ENCODE measurements around the gene CRISPLD2. TPM values are rescaled to one million over a fixed set of nuclear protein-coding genes. Genes with fewer than 3 reads are reported as not detected.

The CRISPLD2 gene
- total RNA-seq, 1 experiment from 2014 or later = 0.28 TPM

DNA sequence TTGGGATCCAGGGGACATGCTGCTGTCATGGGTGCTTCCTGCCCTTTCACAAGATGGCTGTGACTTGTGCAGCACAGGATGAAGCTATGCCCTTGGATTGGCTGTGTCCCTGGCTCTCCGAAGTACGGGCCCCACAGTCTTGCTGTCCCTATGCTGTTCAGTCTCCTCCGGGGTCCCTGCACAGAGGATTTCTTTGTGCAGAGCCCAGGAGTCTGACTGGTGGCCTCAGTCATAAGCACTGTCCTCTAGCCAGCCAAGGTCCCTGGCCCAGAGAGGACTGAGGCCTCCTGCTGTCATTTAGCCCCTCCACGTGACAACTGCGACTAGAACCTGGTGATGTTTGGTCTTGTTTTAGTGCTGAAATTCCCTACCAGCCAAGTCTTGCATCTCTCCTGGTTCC lies 42.4 kb upstream of the CRISPLD2 start:
- DNase-seq (ENCODE audit: unreplicated experiment) = no peak
- ChIA-PET POLR2A (no interaction called here), CTCF (interaction anchor here (4.3 kb wide), 1 partner anchor 193 kb away, joined by 14 read pairs; no protein-coding TSS in a partner anchor)
- BruUV-seq (replicated peaks) = no TSS peak
- no peaks in the 10 kb centered on the region for H3K27me3 Mint-ChIP-seq (ENCODE audit: insufficient read depth, unreplicated experiment)
- H3K9me3 Mint-ChIP-seq (ENCODE audit: unreplicated experiment) = no peaks in the 10 kb centered on the region
- TF ChIP-seq, protein P1, sequence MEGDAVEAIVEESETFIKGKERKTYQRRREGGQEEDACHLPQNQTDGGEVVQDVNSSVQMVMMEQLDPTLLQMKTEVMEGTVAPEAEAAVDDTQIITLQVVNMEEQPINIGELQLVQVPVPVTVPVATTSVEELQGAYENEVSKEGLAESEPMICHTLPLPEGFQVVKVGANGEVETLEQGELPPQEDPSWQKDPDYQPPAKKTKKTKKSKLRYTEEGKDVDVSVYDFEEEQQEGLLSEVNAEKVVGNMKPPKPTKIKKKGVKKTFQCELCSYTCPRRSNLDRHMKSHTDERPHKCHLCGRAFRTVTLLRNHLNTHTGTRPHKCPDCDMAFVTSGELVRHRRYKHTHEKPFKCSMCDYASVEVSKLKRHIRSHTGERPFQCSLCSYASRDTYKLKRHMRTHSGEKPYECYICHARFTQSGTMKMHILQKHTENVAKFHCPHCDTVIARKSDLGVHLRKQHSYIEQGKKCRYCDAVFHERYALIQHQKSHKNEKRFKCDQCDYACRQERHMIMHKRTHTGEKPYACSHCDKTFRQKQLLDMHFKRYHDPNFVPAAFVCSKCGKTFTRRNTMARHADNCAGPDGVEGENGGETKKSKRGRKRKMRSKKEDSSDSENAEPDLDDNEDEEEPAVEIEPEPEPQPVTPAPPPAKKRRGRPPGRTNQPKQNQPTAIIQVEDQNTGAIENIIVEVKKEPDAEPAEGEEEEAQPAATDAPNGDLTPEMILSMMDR (IDR thresholded peaks at IDR 0.05; ENCODE audit: unreplicated experiment) = no peak
- peaks cover 75% of the 10 kb centered on the region for H3K36me3 Mint-ChIP-seq (ENCODE audit: insufficient read depth, unreplicated experiment)
- no peak overlapping the region for H3K4me3 Mint-ChIP-seq (ENCODE audit: unreplicated experiment)
- H3K4me1 Mint-ChIP-seq (ENCODE audit: insufficient read depth, unreplicated experiment) = peaks cover 8% of the 10 kb centered on the region
- H3K27ac Mint-ChIP-seq (ENCODE audit: low read depth, unreplicated experiment) = no peak overlapping the region
- intact Hi-C loops (cut with micrococcal nuclease) = no loop called here

DNA sequence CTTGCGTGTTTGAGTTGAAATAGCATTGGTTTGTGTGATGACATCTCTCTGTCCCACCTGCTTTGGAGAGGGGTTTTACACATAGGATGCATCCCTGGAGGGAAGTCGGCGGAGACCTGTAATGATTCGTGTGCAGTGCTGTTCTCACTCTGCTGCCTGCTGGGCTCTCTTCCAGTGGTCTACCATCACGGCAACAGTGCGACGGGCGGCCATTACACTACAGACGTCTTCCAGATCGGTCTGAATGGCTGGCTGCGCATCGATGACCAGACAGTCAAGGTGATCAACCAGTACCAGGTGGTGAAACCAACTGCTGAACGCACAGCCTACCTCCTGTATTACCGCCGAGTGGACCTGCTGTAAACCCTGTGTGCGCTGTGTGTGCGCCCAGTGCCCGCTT lies 41.1 kb upstream of the CRISPLD2 start:
- no peaks in the 10 kb centered on the region for H3K9me3 Mint-ChIP-seq (ENCODE audit: unreplicated experiment)
- POLR2A ChIA-PET = no interaction called here
- DNase-seq (ENCODE audit: unreplicated experiment) = no peak
- peaks cover 8% of the 10 kb centered on the region for H3K4me1 Mint-ChIP-seq (ENCODE audit: insufficient read depth, unreplicated experiment)
- H3K27me3 Mint-ChIP-seq (ENCODE audit: insufficient read depth, unreplicated experiment) = no peaks in the 10 kb centered on the region
- H3K36me3 Mint-ChIP-seq (ENCODE audit: insufficient read depth, unreplicated experiment) = peaks cover 67% of the 10 kb centered on the region
- CTCF ChIA-PET = no interaction called here
- BruUV-seq (replicated peaks) = no TSS peak
- TF ChIP-seq, protein P1 (IDR thresholded peaks at IDR 0.05; ENCODE audit: unreplicated experiment) = no peak
- no peak overlapping the region for H3K27ac Mint-ChIP-seq (ENCODE audit: low read depth, unreplicated experiment)
- no peak overlapping the region for H3K4me3 Mint-ChIP-seq (ENCODE audit: unreplicated experiment)
- intact Hi-C loops (cut with micrococcal nuclease) = no loop called here

DNA sequence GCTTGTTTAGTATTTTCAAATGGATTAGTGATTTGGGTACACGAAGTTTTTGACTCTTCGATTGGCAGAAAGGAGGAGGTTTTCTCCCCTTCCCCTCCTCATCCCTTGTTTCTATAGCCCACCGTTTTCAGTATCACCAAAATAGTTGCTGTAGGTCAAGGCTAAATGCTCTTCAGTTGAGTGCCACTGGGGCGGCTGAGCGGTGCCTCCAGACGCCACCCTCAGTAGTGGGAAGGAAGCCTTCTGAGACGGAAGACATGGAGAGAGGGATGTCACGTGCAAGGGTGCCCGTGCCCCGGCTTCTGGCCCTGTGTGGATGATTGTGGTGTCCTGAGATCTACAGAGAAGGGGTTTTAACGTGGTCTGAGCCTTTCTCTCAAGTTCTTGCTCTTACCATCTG lies 39.7 kb upstream of the CRISPLD2 start:
- H3K36me3 Mint-ChIP-seq (ENCODE audit: insufficient read depth, unreplicated experiment) = peaks cover 56% of the 10 kb centered on the region
- peaks cover 4% of the 10 kb centered on the region for H3K4me1 Mint-ChIP-seq (ENCODE audit: insufficient read depth, unreplicated experiment)
- no peak overlapping the region for H3K4me3 Mint-ChIP-seq (ENCODE audit: unreplicated experiment)
- no peaks in the 10 kb centered on the region for H3K27me3 Mint-ChIP-seq (ENCODE audit: insufficient read depth, unreplicated experiment)
- intact Hi-C loops (cut with micrococcal nuclease) = no loop called here
- ChIA-PET CTCF (interaction anchor here (0.6 to 1.9 kb wide), 3 partner anchors 15 to 320 kb away, joined by 3 to 10 read pairs (median 3); no protein-coding TSS in a partner anchor), POLR2A (interaction anchor here (0.7 to 0.8 kb wide), 2 partner anchors 9 to 94 kb away, joined by 3 read pairs; no protein-coding TSS in a partner anchor)
- BruUV-seq (replicated peaks) = no TSS peak
- DNase-seq (ENCODE audit: unreplicated experiment) = no peak
- no peaks in the 10 kb centered on the region for H3K9me3 Mint-ChIP-seq (ENCODE audit: unreplicated experiment)
- H3K27ac Mint-ChIP-seq (ENCODE audit: low read depth, unreplicated experiment) = no peak overlapping the region
- TF ChIP-seq, protein P1 (IDR thresholded peaks at IDR 0.05; ENCODE audit: unreplicated experiment) = no peak

DNA sequence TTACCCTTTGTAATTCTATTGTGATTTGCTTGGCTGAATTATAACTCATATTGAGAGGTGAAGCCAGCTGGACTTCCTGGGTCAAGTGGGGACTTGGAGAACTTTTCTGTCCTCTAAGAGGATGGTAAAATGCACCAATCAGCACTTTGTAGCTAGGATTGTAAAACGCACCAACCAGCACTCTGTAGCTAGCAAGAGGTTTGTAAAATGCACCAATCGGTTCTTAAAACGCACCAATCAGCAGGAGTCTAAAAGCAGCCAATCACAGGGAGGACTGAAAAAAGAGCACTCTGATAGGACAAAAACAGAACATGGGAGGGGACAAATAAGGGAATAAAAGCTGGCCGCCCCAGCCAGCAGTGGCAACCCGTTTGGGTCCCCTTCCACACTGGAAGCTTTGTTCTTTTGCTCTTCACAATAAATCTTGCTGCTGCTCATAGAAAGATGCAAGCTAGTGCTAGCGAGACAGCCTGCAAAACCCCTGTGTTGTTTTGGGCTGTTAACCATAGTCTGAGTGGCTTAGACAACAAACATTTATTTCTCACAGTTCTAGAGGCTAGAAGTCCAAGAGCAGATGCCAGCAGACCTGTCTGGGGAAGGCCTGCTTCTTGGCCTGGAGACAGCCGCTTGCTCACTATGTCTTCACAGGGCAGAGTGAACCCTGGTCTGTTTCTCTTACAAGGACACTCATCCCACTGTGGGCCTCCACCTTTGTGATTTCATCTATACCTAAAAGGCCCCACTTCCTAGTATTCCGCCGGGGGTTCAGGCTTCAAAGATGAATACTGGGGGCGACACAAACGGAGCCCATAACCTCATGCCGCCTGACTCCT lies 39.0 kb upstream of the CRISPLD2 start:
- intact Hi-C loops (cut with micrococcal nuclease) = no loop called here
- Mint-ChIP-seq H3K27me3 (ENCODE audit: insufficient read depth, unreplicated experiment) (no peaks in the 10 kb centered on the region), H3K9me3 (ENCODE audit: unreplicated experiment) (no peaks in the 10 kb centered on the region), H3K27ac (ENCODE audit: low read depth, unreplicated experiment) (no peak overlapping the region), H3K4me3 (ENCODE audit: unreplicated experiment) (no peak overlapping the region), H3K4me1 (ENCODE audit: insufficient read depth, unreplicated experiment) (peaks cover 6% of the 10 kb centered on the region), H3K36me3 (ENCODE audit: insufficient read depth, unreplicated experiment) (peaks cover 50% of the 10 kb centered on the region)
- TF ChIP-seq, protein P1 (IDR thresholded peaks at IDR 0.05; ENCODE audit: unreplicated experiment) = no peak
- BruUV-seq (replicated peaks) = no TSS peak
- ChIA-PET POLR2A (interaction anchor here (0.7 to 0.8 kb wide), 2 partner anchors 8 to 93 kb away, joined by 3 read pairs; no protein-coding TSS in a partner anchor), CTCF (interaction anchor here (0.7 to 1.9 kb wide), 3 partner anchors 16 to 885 kb away, joined by 3 to 10 read pairs (median 3); no protein-coding TSS in a partner anchor)
- no peak for DNase-seq (ENCODE audit: unreplicated experiment)

All from MCF 10A (cell line).